Activated B cell treated with CpG ODN at 0.5 μM for 24 hours (primary cell): Measurements from ENCODE around the gene CASR. TPM values are rescaled to one million over a fixed set of nuclear protein-coding genes. Genes with fewer than 3 reads are reported as not detected.

Source experiments
- ATAC-seq: fragments of 200-7000 bp; cut with Tn5 transposase; one replicate; pipeline ENCODE4 v1.10.0; 2021; ENCODE audit warnings: low read depth, mild to moderate bottlenecking, moderate library complexity
- CTCF ChIA-PET: fragments of 350-600 bp; sonication (Branson Sonifier 250); formaldehyde crosslinking; loops from one replicate; lab custom pipeline; 2021; ENCODE audit warnings: antibody characterized with exemption; lab: Charles Lee
- POLR2A ChIA-PET: fragments of 350-600 bp; sonication (Branson Sonifier 250); formaldehyde crosslinking; loops from one replicate; lab custom pipeline; 2021; ENCODE audit warnings: antibody characterized with exemption; lab: Charles Lee
- DNase-seq: peaks from one replicate; pipeline ENCODE4 v3.0.0; 2022
- H3K27ac Mint-ChIP-seq: one replicate; pipeline ENCODE4 v1.8.0; 2020; ENCODE audit warnings: mixed read lengths
- H3K27me3 Mint-ChIP-seq: one replicate; pipeline ENCODE4 v1.8.0; 2021; ENCODE audit warnings: mixed read lengths
- H3K36me3 Mint-ChIP-seq: one replicate; pipeline ENCODE4 v1.8.0; 2021; ENCODE audit warnings: low read depth, mixed read lengths
- H3K4me1 Mint-ChIP-seq: one replicate; pipeline ENCODE4 v1.8.0; 2021; ENCODE audit warnings: mixed read lengths
- H3K4me3 Mint-ChIP-seq: one replicate; pipeline ENCODE4 v1.8.0; 2020; ENCODE audit warnings: mild to moderate bottlenecking, mixed read lengths
- H3K9me3 Mint-ChIP-seq: one replicate; pipeline ENCODE4 v1.8.0; 2020; ENCODE audit warnings: mixed read lengths
- intact Hi-C: fragments of 100-400 bp; cut with micrococcal nuclease; formaldehyde crosslinking; loops from one replicate; pipeline ENCODE4 v1.15.1; 2024
- total RNA-seq: library from RNA; stranded (reverse); gene quantifications from 2 replicates; pipeline ENCODE4 v1.2.3, GENCODE V29; 2022
- TF ChIP-seq, protein P1 (sequence below): fragments of 200-600 bp; IDR thresholded peaks from one replicate; pipeline ENCODE4 v1.8.0; 2022; ENCODE audit warnings: antibody characterized with exemption, mild to moderate bottlenecking

The CASR gene
- total RNA-seq, 1 donor from 2014 or later, result 0.02 TPM

DNA sequence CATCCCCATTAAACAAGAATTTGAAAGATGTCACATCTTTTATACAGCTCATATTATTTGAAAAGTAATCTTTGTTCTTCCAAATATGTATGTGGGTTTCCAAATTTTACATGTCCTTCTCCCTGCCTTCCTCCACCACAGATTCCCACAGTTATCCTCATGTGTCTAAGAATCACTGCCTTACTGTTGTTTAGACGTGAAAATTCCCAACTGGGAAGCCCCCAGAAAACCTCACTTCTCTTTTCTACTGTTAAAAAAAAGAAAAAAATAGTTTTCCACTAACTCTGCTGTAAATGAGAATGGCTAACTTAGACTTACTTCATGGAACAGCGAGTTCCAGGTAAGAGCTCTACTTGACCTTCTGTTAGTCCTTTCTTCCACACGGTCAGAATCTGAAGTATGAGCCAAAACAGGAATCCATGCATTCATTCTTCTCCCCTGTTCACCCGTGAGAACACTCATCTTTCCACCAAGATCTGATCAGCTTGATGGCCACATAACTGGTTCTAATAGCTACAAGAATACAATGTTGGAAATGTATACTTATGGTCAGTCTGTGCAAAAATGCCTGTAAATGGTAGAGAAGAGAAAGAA lies 123.7 kb downstream of the CASR start:
- TF ChIP-seq, protein P1, sequence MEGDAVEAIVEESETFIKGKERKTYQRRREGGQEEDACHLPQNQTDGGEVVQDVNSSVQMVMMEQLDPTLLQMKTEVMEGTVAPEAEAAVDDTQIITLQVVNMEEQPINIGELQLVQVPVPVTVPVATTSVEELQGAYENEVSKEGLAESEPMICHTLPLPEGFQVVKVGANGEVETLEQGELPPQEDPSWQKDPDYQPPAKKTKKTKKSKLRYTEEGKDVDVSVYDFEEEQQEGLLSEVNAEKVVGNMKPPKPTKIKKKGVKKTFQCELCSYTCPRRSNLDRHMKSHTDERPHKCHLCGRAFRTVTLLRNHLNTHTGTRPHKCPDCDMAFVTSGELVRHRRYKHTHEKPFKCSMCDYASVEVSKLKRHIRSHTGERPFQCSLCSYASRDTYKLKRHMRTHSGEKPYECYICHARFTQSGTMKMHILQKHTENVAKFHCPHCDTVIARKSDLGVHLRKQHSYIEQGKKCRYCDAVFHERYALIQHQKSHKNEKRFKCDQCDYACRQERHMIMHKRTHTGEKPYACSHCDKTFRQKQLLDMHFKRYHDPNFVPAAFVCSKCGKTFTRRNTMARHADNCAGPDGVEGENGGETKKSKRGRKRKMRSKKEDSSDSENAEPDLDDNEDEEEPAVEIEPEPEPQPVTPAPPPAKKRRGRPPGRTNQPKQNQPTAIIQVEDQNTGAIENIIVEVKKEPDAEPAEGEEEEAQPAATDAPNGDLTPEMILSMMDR, result no peak
- intact Hi-C loops, result no loop called here
- H3K36me3 Mint-ChIP-seq, result no peaks in the 10 kb centered on the region
- no peak overlapping the region for H3K27ac Mint-ChIP-seq
- DNase-seq, result no peak
- no peaks in the 10 kb centered on the region for H3K4me1 Mint-ChIP-seq
- ChIA-PET POLR2A (interaction anchor here (0.8 kb wide), 1 partner anchor 18 kb away, joined by 3 read pairs; the partner anchor contains the start of gene CSTA), CTCF (interaction anchor here (0.7 to 0.9 kb wide), 2 partner anchors 12 to 206 kb away, joined by 3 read pairs; no protein-coding TSS in a partner anchor)
- no peak overlapping the region for H3K4me3 Mint-ChIP-seq
- no peak for ATAC-seq
- H3K27me3 Mint-ChIP-seq, result no peaks in the 10 kb centered on the region
- no peaks in the 10 kb centered on the region for H3K9me3 Mint-ChIP-seq

DNA sequence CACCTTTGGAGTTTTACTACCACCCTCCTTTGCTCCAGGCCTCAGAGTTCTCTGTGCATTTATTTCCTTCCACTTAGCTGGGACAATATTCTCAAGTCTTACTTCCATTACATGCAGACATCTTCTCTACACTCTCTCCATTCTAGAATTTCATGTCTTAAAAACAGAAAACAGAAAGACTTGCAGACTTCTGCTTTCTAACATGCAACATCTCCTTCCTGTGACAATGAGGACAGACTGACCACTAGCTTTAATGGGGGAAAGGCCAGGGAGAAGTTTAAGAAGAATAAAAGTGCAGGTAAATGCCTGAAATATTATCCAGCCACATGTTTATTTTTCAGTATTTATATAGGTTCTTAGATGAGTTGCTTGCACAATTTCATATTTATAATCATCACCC lies 124.5 kb downstream of the CASR start:
- Mint-ChIP-seq H3K4me3 (no peak overlapping the region), H3K36me3 (no peaks in the 10 kb centered on the region), H3K27me3 (no peaks in the 10 kb centered on the region), H3K4me1 (no peaks in the 10 kb centered on the region), H3K9me3 (no peaks in the 10 kb centered on the region), H3K27ac (no peak overlapping the region)
- no peak for ATAC-seq
- ChIA-PET POLR2A (no interaction called here), CTCF (no interaction called here)
- TF ChIP-seq, protein P1, result no peak
- intact Hi-C loops, result no loop called here
- no peak for DNase-seq

DNA sequence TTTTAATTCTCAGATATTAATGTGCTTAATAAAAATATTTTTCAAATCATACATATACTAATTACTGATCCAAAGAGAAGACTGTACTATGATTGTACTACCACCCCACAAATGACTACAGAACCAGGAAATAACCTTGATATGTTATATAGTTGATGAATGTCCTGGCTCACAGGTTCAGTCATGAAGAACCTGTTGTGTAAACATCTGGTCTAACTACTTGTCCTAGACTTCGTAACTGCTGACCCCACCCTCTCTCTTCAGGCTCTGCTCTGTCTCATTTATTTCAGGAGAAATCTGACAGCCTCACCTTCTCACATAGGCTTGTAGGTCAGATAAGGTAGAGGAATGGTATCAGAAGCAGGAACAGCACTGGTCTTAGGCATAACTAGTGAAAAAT lies 126.9 kb downstream of the CASR start:
- DNase-seq, result no peak
- ATAC-seq, result no peak
- no peaks in the 10 kb centered on the region for H3K36me3 Mint-ChIP-seq
- POLR2A ChIA-PET, result no interaction called here
- CTCF ChIA-PET, result no interaction called here
- intact Hi-C loops, result no loop called here
- TF ChIP-seq, protein P1, result no peak
- H3K27ac Mint-ChIP-seq, result no peak overlapping the region
- H3K27me3 Mint-ChIP-seq, result peaks cover under 1% of the 10 kb centered on the region
- H3K4me3 Mint-ChIP-seq, result no peak overlapping the region
- H3K9me3 Mint-ChIP-seq, result no peaks in the 10 kb centered on the region
- H3K4me1 Mint-ChIP-seq, result no peaks in the 10 kb centered on the region

DNA sequence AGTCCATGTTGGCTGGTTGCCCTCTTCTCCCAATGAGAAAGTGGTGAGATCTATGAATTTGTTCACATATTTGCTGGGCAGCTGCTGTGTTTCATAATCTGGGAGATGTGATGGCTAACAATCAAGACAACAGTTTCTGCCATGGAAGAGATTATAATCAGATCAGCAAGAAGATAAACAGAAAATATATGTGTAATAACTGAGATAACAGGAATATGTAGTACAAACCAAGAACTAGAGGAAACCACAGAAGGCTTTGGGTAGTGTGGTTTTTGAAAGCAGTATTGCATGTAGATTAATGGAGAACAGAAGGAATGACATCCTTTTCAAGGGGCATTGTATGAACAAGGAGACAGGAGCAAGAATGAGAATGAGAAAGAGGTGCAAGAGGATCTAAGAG lies 129.4 kb downstream of the CASR start:
- CTCF ChIA-PET, result no interaction called here
- TF ChIP-seq, protein P1, result no peak
- intact Hi-C loops, result no loop called here
- ATAC-seq (no peak), DNase-seq (no peak)
- Mint-ChIP-seq H3K27me3 (peaks cover 5% of the 10 kb centered on the region), H3K9me3 (no peaks in the 10 kb centered on the region), H3K4me3 (no peak overlapping the region), H3K4me1 (no peaks in the 10 kb centered on the region), H3K36me3 (no peaks in the 10 kb centered on the region), H3K27ac (no peak overlapping the region)
- POLR2A ChIA-PET, result no interaction called here

DNA sequence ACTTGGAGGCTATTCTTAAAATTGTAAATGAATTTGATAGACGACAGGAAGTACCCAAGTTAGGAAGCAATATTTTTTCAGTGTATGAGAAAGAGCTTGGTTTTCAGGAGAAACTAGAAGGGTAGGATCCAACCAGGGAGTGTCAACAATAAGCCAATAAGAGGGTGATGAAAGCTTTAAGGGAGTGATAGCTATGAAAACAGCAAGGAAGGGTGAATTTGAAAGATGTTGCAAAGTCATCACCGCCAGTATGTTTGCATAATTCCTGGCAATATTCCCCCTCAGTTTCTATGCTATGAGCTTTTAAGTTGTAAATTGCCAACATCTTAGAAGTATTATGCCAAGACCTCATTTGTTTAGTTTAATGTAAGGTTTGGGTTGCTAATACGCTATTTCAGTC lies 129.8 kb downstream of the CASR start:
- Mint-ChIP-seq H3K4me1 (no peaks in the 10 kb centered on the region), H3K27me3 (peaks cover 5% of the 10 kb centered on the region), H3K9me3 (no peaks in the 10 kb centered on the region), H3K4me3 (no peak overlapping the region), H3K27ac (no peak overlapping the region), H3K36me3 (no peaks in the 10 kb centered on the region)
- POLR2A ChIA-PET, result no interaction called here
- TF ChIP-seq, protein P1, result no peak
- intact Hi-C loops, result no loop called here
- DNase-seq (no peak), ATAC-seq (no peak)
- CTCF ChIA-PET, result no interaction called here
